HG03457 (cell line): ENCODE measurements around the gene FAM163B.
"Not testable (repeated sequence)": the region's sequence is repeated elsewhere in the genome, so short reads cannot be mapped to it uniquely, and the experiment has no call there.

Experiments
- ATAC-seq: cut with Tn5 transposase; IDR thresholded peaks from one replicate; pipeline ENCODE4 v1.9.1; 2021; ENCODE audit warnings: moderate number of reproducible peaks; ENCODE audit not compliant: unreplicated experiment

The FAM163B gene

GRCh38 chr9:133640160-133640559, 31.0 kb upstream of the FAM163B start:
- ATAC-seq: no peak

DNA sequence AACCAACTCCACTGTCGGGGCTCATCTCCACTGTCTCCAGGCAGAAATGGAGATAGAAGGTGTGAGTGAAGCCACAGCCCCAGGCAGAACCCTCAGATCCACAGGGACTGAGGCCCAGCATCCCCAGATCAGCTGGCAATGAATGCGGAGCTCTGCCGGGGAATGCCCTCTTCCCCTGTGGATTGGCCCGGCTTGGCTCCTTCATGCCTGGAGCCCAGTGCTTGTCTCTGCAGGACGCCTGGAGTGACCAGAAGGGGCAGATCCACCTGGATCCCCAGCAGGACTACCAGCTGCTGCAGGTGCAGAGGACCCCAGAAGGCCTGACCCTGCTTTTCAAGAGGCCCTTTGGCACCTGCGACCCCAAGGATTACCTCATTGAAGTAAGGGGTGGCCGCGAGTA, 30.4 kb upstream of the FAM163B start:
- no peak for ATAC-seq

GRCh38 chr9:133638711-133639110, 29.5 kb upstream of the FAM163B start:
- no peak for ATAC-seq

DNA sequence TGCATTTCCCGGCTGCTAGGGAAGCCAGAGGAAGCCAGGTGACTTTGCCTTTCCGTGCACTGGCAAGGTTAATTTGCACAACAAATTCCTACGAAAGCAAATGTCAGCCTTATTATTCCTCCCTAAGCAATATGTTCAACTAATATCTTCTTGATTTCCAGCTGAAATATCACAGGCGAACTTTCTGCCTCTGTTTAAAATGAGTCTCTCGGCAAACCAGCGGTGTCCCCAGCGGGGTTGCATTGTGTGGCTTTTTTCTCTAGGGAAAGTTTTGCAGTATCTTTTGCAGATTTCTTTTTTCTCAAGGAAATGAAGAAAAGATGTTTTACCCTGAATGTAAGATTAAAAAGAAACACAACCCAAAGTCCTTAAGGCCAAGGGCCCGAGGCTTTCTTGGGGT, 28.9 kb upstream of the FAM163B start:
- no peak for ATAC-seq

DNA sequence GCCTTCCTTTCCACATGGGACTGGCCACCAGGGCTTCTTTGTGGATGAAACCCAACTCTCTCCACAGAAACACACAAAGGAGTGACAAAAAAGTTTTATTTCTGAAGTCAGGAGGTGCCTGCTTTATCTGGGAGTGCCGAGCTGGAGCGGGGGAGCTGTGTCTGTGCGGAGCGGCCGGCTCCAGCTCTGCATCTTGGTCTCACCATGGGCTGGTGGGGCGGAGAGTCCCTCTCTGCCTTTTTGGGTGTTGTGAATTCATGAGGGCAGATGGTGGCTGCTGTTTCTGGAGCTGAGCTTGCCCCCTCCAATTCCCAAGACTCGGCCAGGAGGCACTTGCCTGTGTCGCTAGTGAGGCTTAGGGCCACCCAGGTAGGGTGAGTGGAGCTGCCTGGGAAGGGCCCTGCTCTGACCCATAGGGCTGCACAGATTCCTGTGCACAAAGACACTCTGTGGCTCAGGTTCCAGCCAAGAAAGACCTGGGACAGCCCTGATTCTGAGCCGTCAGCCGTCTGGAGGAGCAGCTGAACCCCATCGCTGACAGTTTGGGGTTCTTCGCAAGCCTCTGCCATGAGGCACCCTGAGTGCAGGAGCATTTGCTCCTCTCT, 28.4 kb upstream of the FAM163B start:
- ATAC-seq: no peak

- no peak for ATAC-seq
Observed at GRCh38 chr9:133636902-133637301, 27.7 kb upstream of the FAM163B start.

DNA sequence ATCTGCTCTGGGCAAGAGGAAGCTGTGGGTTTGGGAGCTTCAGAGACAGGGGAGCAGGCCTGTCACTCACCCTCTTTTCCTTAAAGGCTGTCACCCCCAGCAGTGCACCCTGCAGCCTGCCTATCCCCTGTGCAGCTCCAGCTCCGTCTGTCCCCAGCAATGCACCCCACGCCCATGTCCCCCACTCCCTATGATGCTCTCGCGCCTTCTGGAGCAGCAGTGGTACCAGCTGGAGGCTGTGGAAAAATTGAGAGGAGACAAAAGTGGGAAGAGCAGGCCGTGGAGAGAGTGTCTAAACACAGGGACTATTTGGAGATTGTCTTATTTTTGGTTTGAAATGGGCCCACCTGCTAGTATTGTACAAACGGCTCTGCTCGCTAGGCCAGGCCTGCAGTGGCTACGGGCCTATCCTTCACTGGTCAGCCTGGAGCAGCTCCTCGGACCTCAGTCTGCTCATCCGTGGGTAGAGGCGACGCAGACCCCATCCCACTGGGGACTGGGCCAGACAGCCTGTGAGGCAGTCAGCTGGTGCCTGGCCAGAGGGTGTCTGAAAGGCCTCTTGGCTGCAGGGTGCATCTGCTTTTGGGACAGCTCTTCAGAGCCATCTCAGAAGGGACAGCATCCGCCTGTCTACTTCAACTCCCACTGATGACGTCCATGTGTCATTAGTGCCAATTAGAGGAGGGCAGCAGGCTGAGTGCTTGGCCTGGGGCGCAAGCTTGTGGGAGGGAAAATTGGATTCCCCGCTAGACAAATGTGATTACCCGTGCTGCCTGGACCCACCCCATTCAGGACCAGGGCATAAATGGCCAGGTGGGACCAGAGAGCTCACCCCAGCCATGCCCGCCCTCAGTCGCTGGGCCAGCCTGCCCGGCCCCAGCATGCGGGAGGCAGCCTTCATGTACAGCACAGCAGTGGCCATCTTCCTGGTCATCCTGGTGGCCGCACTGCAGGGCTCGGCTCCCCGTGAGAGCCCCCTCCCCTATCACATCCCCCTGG, 26.6 kb upstream of the FAM163B start, which contains the start of gene DBH:
DBH (plus strand) TSS at position 831 of the 999 bp plus-strand sequence; CDS start at position 840, 9 bp downstream.
- no peak for ATAC-seq

DNA sequence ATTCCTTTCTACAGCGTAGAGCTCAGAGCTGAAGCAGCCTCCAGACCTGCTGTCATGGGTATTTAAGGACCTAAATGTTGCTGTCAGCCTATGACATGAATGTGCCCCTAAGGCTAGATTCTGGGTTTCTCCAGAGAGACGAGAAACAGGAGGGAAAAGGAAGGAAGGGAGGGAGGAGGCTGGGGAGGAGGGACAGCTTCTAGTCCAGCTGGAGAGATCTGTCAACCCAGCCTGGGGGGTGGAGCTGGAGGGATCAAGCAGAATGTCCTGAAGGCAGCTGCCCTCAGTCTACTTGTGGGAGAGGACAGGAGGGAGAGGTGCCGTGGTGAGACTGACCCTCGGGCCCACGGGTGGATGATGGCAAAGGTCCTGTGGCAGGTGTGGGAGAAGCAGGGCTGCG, 25.9 kb upstream of the FAM163B start:
- no peak for ATAC-seq

DNA sequence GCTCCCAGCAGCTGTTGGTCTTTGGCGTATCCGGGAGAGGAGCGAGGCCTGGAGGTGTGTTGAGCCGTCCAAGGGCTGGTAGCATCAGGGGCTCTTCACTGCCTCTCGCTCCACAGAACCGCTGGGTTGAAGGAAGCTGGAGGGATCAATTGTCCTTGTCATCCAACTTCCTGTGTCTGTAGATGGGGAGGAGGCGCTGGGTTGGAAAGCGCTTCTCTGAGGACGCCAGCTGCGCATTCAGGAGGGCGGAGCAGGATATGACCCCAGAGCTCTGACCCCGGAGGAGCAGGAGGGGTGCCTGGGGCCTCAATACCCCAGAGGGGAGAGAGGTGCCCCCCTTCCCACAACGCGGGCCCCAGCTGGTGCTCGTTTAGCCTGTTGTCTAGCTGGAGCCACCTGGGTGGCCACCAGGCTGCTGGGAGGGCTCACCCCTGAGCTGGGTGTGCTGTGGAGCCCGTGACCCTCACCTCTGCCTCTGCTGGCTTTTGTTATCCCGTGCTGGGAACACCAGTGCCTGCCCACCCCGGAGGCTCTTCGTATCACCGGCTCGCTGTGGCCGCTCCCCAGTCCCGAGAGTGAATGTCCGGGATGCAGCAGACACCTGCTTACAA, 25.0 kb upstream of the FAM163B start:
- no peak for ATAC-seq

DNA sequence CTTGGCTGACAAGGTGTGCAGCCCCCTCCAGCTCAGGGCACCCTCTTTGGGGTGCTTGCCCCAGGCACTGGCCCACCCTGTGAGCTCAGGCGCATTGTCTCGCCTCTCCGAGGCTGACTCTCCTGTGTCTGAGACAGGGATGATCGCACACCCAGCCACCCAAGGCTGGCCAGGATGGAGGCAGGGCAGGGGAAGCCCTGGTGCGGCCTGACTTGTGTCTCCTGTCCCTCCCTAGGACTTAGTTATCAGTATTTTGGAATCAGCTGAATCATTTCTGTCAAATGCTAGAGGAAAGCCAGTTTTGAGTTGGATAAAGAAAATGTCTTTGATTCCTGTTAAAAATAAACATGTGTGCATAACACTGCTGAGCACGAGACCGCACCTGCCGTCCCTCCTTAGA, 24.5 kb upstream of the FAM163B start:
- ATAC-seq: no peak

- no peak for ATAC-seq
Observed at GRCh38 chr9:133632806-133633680, 23.9 kb upstream of the FAM163B start.

GRCh38 chr9:133631111-133631510, 21.9 kb upstream of the FAM163B start:
- ATAC-seq: no peak

DNA sequence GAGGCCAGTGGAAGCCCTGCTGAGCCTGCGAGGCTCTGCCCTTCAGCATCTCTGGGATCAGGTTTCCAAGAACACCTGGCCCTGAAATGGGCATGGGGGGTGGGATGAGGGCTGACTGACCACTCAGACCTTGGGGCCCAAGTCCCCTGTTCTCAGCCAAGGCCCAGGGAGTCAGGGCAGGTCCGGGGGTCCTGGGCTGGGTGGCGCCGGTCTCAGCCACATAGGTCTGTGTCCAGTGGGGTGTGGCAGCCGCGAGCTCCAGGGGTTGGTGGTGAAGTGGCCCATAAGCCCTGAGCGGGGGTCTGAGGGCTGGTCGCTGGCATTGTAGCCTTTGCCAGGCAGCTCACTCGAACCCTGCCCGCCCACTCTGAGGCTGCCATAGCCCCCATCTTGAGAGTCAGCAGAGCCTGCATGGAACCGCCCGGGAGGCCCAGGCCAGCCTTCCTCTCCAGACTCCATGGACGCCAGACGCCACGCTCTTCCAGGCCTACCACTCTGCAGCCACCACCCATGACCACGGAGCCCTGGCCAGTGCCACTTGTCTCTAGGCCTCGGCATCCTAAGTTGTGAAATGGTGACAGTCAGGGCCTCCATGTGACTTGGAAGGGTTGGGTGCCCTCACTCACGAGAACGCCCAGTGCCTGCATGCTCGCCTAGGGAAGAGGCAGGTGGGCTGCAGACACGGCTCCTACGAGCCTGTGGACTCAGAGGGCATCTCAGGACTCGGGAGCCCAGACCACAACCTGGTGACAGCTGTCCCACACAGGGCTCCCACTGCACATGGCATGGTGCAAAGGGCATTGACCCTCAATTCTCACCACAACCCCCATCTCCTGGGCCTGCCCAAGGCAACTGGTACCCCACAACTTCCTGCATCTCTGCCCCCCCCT, 20.3 kb upstream of the FAM163B start:
- ATAC-seq: no peak

- ATAC-seq: no peak
Observed at GRCh38 chr9:133628766-133629165, 19.6 kb upstream of the FAM163B start.

GRCh38 chr9:133627341-133627740, 18.2 kb upstream of the FAM163B start:
- ATAC-seq: no peak

- not testable (repeated sequence) for ATAC-seq
Observed at GRCh38 chr9:133626008-133626407, 16.8 kb upstream of the FAM163B start.

DNA sequence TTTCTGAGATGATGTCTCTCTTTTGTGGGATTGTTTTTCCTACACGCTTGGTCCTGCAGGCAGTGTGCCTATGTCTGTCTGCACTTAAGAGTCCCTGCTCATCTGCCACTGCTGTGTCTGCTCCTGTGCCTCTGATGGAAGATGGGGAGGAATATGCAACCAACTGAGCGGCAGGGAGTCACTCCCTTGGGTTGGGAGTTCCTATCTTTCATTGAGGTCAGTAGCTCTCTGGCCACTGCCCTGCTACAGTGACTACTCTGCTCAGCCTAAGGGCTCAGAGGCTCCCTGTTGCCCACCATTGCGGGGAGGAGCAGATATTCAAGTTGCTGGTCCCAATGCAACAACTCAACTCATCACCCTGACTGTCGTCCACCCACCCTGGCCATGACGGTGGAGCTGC, 13.4 kb upstream of the FAM163B start:
- no peak for ATAC-seq

- ATAC-seq: no peak
Observed at GRCh38 chr9:133621725-133622267, 12.6 kb upstream of the FAM163B start.

GRCh38 chr9:133619791-133620190, 10.6 kb upstream of the FAM163B start:
- ATAC-seq: no peak
